Fibroblast of peridontal ligament (primary cell): Measurements from ENCODE around the gene ASRGL1.
"Not testable (repeated sequence)": the region's sequence is repeated elsewhere in the genome, so short reads cannot be mapped to it uniquely, and the experiment has no call there.

Source experiments
- DNase-seq: peaks from one replicate; pipeline ENCODE4 v3.0.0-alpha.2; 2010; ENCODE audit errors: extremely low read depth

ASRGL1 gene

DNA sequence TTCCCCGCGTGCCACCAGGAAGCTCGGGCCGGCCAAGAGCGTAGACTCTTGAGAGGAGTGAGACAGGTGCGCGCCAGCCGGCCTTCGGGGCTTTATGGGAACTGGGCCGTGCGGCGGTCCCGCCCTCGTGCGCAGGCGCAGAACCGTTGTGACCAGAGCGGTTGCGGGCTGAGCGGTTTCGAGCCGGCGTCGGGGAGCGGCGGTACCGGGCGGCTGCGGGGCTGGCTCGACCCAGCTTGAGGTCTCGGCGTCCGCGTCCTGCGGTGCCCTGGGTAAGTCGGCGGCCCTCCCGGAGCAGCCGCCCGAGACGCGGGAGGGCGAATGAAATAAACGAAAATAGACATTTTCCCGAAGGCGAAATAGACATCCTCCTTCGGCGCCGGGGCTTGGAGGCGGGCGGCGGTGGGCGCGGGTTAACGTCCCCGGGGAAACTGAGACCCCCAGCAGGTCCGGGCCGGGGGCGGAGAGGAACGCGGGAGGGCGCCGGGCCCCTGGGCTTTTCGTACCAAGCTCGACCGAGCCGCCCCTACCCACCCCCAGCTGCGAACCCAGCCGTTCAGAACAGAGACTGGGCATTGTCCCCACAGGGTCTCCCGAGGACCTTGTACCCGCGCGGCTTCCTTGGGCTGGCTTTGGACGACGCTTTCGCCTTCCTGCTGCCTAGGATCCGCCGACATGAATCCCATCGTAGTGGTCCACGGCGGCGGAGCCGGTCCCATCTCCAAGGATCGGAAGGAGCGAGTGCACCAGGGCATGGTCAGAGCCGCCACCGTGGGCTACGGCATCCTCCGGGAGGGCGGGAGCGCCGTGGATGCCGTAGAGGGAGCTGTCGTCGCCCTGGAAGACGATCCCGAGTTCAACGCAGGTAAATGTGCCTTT lies at the start of gene ASRGL1:
Gene ASRGL1, plus strand, starts transcription at position 146 of the 879 bp plus-strand sequence. Its CDS starts 530 bp downstream, at position 676.
- DNase-seq = peak; percentile 21

DNA sequence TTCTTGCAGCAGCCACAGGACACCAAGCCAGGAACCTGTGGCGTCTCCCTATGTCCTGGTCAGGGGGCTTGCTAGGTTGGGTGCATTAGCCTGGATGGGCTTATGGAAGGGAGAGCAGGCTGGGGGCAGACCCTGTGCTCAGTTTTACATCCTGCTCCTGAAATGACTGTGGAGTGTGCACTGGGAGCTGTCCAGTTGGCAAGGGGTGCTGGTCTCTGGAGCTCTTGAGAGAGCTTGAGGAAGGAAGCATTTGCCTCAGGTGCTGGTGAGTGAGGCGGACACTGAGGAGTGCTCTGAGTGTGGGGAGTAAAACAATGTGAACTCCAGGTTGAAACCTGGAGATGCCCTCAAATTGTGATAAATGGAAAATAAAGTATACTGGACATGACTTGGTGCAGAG lies 41.7 kb upstream of the ASRGL1 start:
- peak; percentile 14 for DNase-seq

DNA sequence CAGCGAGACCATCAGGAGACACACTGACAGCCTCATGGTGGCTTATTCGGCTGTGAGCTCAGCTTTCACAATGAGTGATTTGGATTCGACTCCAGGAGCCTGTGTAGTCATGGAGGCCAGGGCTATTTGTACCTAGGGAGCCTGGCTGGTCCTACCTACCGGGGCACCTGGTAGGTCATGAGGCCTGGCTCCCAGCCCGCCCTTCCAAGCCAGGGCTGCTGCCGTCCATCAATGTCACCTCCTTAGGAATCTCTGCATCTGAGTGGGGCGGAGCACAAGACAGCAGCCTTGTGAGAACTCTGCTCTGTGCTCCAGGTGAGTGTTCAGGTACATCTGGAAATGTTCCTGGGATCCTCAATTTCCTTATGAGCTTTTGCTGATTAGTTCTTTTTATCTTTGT lies 38.3 kb upstream of the ASRGL1 start, which contains the start of gene SCGB1D4:
Gene SCGB1D4, minus strand, starts transcription at position 101 of the 400 bp plus-strand sequence. Its CDS starts 65 bp downstream, at position 36.
- no peak for DNase-seq

DNA sequence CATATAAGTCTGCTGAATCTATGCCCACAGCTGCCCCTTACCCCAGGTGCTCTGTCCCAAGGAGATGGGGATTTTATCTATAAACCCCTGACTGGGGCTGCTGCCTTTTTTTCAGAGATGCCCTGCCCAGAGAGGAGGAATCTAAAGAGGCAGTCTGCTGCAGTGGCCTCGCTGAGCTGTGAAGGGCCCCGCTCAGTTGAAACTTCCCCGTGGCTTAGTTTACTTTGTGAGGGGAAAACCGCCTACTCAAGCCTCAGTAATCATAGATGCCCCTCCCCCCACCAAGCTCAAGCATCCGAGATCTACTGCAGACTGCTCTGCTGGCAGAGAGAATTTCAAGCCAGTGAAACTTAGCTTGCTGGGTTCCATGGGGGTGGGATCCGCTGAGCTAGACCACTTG lies 31.0 kb upstream of the ASRGL1 start:
- DNase-seq = no peak

DNA sequence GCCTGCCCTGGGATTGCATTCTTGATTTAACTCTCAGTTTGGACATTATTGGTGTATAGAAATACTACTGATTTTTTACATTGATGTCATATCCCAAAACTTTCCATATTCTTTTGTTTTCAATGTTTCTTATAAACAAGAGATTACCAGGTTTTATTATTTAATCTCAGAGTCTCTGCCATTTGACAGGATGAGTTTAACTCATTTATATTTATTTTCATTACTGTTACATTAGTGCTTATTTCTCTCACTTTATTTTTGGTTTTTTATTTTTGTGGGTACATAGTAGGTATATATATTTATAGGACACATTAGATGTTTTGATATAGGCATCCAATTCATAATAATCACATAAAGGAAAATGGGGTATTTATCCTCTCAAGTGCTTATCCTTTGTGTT lies 29.3 kb upstream of the ASRGL1 start:
- no peak for DNase-seq

DNA sequence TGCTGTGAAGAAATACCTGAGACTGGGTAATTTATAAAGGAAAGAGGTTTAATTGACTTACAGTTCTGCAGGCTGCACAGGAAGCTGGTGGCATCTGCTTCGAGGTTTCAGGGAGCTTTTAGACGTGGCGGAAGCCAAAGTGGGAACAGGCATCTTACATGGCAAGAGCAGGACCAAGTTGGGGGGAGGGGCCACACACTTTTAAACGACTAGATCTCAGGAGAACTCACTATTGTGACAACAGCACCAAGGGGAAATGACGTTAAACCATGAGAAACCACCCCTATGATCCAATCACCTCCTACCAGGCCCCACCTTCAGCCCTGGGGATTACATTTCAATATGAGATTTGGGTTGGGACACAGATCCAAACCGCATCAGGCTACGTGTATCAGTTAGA lies 27.3 kb upstream of the ASRGL1 start:
- no peak for DNase-seq

DNA sequence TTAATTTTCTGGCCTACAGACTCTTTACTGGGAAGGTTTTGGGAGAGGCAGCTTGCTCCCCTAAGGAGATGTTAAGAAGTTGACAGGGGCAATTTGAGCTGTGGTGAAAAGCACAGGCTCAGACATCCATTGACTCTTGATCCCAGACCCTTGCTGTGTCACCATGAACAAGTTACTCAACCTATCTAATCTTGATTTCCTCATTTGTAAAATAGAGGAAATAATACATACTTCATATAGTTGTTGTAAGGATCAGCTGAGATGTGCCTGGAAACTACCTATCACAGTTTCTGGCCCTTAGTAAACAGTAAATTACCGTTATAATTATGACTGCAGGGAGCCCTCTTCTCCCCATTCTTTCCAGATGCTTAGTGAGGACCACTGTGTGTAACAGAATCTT lies 21.8 kb upstream of the ASRGL1 start:
- no peak for DNase-seq

DNA sequence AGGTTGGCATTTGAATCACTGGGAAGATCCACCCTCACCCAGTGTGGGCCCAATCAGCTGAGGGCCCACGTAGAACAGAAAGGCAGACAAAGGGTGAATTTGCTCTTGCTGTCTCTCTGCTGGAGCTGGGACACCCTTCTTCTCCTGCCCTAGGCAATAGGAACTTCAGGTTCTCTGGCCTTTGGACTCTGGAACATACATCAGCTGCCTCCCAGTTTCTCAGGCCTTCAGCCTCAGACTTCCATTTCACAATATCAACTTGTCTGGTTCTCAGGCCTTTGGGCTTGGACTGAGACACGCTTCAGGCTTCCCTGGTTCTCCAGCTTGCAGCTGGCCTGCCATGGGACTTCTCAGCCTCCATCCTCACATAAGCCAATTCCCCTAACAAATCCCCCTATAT lies 14.7 kb upstream of the ASRGL1 start:
- DNase-seq = no peak

DNA sequence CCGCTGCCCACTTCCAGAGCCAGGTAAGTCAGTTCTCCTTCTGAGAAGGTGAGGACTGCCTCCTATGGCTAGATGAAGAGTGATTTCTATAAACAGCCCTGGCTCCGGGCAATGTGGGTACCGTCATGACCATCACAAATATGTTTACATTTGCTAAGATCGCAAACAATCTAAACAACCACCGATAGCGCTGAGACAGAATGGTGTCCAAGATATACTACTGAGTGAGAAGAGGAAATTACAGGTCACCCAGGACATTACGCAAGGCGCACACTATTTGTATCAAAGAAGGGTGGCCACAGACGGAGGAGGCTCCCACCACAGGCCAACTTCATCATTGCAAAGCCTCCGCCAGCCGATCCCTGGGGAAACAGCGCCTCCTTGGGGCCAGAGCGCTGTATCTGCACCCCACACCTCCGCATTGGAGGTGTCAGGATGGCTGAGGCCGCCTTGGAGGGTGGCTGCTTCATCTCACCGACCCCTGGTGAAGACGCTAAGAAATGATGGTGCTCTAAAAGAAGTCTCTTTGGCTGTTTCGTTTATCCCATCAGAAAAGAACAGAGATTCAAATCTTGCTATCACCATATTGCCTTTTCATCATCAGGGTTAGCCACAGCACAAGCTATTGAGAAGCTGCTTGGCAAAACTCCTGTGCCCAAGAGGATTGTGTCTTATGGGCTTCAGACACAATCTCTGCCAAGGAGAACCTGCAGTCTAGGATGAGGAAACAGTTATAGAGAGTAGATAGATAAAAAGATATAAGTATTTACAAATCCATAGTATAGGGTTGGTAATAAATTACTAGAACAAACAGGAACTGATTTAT lies 12.3 kb upstream of the ASRGL1 start:
- peak; percentile 8 for DNase-seq

DNA sequence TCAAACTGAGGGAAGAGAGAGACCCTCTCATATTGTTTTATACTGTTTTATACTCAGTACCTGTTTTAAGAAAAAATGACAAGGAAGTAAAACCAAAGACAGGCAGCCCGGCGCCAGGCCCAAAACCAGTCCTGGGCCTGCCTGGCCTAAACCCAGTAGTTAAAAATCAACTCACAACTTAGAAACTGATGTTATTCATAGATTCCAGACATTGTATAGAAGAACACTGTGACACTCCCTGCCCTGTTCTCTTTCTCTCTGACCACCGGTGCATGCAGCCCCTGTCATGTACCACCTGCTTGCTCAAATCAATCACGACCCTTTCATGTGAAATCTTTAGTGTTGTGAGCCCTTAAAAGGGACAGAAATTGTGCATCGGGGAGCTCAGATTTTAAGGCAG lies 11.5 kb upstream of the ASRGL1 start:
- not testable (repeated sequence) for DNase-seq

DNA sequence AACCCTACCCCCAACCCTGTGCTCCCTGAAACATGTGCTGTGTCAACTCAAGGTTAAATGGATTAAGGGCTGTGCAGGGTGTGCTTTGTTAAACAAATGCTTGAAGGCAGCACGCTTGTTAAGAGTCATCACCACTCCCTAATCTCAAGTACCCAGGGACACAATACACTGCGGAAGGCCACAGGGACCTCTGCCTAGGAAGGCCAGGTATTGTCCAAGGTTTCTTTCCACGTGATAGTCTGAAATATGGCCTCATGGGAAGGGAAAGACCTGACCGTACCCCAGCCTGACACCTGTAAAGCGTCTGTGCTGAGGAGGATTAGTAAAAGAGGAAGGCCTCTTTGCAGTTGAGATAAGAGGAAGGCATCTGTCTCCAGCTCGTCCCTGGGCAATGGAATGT lies 10.5 kb upstream of the ASRGL1 start:
- DNase-seq = not testable (repeated sequence)

DNA sequence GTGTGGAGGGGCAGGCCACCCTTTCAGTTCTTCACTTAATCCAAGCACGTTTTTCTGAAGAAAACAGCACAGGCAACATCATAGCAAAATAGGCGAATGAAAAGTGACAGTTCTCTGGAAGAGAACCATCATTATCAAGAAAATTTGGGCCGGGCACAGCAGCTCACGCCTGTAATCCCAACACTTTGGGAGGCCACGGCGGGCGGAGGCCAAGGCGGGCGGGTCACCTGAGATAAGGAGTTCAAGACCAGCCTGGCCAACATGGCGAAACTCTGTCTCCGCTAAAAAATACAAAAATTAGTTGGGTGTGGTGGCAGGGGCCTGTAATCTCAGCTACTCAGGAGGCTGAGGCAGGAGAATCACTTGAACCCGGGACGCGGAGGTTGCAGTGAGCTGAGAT lies 9.7 kb upstream of the ASRGL1 start:
- DNase-seq = not testable (repeated sequence)

DNA sequence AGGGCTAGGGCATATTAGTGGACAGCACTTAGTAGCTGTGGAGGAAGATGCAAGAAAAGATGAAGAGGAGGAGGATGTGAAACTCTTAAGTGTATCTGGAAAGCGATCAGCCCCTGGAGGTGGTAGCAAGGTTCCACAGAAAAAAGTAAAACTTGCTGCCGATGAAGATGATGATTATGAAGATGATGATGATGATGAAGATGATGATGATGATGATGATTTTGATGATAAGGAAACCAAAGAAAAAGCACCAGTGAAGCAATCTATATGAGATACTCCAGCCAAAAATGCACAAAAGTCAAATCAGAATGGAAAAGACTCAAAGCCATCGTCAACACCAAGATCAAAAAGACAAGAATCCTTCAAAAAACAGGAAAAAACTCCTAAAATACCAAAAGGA lies 6.0 kb upstream of the ASRGL1 start:
- not testable (repeated sequence) for DNase-seq

DNA sequence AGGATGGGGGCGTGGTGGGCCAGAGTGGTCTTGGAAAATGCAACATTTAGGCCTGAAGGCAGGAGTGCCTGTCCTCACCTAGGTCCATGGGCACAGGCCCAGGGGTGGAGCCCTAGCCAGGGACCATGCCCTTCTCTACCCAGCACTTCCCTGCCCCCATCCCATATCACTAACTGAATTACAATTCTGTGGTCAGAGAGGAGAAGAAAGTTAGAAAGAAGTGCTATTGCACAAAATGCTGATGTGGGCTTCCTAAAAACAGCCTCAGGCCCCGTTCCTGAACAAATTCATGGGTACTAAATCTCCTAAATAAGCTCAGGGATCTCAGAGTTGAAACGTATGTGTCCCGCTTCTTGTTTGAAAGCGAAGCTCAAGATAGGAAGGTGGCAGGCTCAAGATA lies 3.5 kb upstream of the ASRGL1 start:
- no peak for DNase-seq

DNA sequence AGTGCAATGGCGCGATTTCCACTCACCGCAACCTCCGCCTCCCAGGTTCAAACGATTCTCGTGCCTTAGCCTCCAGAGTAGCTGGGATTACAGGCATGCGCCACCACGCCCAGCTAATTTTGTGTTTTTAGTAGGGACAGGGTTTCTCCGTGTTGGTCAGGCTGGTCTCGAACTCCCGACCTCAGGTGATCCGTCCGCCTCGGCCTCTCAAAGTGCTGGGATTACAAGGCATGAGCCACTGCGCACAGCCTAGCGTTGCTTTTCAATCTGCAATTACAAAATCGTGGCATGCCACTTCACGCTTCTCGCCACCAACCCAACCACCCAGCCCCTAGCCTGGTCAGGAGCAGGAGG lies 322 bp upstream of the ASRGL1 start:
- DNase-seq = not testable (repeated sequence)

DNA sequence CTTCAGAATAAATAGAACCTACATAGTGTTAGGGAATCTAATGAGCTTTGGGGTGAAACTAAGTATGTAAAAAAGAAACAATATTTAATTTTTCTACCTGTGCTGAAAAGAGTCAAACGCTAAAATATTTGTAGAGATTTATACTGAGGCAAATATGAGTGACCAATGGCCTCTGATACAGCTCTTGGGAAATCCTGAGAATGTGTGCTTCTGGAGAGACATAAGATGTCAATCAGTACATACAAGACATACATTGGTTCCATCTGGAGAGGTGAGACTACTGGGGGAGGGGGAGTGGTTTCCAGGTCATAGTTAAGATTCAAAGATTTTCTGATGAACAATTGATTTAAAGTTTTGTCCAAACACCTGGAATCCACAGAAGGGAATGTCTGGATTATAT lies 970 bp downstream of the ASRGL1 start:
- no peak for DNase-seq

DNA sequence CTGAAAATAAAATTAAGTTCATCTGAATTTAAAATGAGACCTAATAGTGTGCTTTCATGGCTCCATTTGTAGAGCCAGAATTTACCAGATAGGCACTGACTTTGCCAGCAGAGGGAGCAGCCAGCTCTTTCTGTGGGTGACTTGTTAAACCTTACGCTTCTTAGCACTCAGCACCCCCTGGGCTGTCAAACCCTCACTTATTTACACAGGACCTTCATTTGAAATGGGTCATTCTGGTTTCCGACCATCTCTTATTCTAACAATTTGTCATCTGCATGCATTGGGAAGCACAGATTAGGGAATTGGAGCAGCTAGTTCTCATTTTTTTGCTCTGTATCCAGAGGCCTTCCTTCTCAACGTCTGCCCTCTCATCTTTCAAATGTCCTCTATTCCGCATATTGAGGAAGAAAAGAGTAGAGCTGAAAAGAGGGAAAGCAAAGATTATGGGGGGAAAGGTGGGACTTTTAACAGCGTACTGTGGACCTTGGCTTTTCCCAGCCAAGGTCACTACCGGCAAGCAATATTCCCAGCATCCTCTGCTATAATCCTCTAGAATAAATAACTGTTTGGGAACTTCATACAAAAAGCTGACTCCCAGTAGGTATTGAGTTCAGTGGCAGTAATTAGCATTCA lies 3.1 kb downstream of the ASRGL1 start:
- DNase-seq = peak; percentile 60

DNA sequence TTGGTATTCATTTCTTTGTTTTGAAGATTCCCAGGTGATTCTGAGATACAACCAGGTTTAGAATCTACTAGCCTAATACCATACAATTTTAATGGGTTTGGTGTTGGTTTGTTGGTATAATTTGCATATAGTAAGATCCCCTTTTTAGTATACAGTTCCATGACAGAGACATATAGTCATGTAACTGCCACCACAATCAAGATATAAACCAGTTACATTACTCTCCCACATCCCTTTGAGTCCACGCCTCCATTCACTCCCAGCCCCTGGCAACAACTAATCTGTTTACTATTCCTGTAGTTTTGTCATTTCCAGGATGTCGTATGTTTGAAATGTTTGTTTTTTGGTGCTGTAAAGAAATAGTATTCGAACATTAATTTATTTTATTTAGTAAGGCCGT lies 4.3 kb downstream of the ASRGL1 start:
- DNase-seq = no peak

DNA sequence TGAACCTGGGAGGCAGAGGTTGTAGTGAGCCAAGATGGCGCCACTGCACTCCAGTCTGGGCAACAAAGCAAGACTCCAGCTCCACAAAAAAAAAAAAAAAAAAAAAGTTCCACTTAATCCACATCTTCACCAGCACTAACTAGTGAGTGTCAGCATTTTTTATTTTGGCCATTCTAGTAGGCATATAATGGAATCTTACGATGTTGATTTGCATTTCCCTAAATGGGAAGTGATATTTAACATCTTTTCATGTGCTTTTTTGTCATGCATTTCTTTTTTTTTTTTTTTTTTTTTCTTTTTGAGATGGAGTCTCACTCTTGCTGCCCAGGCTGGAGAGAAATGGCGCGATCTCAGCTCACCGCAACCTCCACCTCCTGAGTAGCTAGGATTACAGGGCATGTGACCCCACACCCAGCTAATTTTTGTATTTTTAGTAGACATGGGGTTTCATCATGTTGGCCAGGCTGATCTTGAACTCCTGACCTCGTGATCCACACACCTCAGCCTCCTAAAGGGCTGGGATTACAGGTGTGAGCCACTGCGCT lies 6.5 kb downstream of the ASRGL1 start:
- DNase-seq = not testable (repeated sequence)

DNA sequence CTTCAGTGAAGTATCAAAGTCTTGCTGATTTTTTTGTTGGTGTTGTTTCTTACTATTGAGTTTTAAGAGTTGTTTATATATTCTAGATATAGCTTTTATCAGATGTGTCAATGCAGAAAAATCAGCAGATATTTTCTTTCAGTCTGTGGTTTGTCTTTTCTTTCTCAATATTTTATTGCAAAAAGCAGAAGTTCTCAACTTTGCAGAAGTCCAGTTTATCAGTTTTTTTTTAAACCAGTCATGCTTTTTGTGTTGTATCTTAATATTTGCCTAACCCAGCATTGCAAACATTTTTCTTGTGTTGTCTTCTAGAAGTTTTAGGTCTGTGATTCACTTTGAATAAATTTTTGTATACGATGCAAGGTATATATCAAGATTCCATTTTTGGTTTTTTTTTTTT lies 7.0 kb downstream of the ASRGL1 start:
- DNase-seq = no peak

DNA sequence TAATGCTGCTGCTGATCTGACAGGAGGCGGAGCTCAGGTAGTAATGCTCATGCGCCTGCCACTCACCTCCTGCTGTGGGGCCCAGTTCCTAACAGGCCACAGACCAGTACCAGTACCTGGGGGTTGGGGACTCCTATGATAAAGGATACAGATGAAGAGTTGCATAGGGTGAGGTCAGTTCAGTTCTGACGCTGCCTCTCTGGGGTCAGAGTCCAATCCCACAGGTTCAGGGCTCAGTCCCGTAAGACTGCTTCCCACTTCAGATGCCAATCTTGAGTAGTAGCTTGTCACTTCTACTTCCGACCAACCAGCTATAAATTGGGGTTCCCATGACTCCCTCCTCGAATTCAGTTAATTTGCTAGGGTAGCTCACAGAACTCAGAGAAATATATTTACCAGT lies 8.6 kb downstream of the ASRGL1 start:
- no peak for DNase-seq
